Caki2 (cell line): ENCODE results near the gene SLC6A16. TPM values are rescaled to one million over a fixed set of nuclear protein-coding genes. Genes with fewer than 3 reads are reported as not detected.
A peak's percentile ranks its signal among the peaks of the same experiment; 100 is the strongest.
"Not testable (repeated sequence)": the region's sequence is repeated elsewhere in the genome, so short reads cannot be mapped to it uniquely, and the experiment has no call there.

Experiments
- DNase-seq: peaks from one replicate; pipeline ENCODE4 v3.0.0-alpha.2; 2015; ENCODE audit warnings: low read depth
- in situ Hi-C: cut with HindIII; loops from 2 replicates; pipeline ENCODE4 v1.10.0; 2016; ENCODE audit warnings: low sequenced_read_pairs, low pct_unique_long_range_greater_than_20kb, mixed read lengths
- total RNA-seq: library from RNA; depleted of rRNA; stranded (reverse); fragments of >200 nt; shearing (Covaris generic); gene quantifications from 2 replicates; pipeline ENCODE4 v1.2.3, GENCODE V29; 2014; ENCODE audit warnings: low replicate concordance

The SLC6A16 gene
- total RNA-seq, 1 experiment from 2014 or later: 1.6 TPM

- in situ Hi-C loops: no loop called here
- no peak for DNase-seq
These were observed 10.2 kb upstream of the SLC6A16 start, which contains the start of gene CD37 for GRCh38 chr19:49335071-49335783. CD37 (plus strand) TSS chr19:49335406; CDS start chr19:49335541, 135 bp downstream.

- in situ Hi-C loops: no loop called here
- no peak for DNase-seq
These were observed 8.9 kb upstream of the SLC6A16 start for GRCh38 chr19:49333811-49334288.

- in situ Hi-C loops: no loop called here
- no peak for DNase-seq
These were observed 8.4 kb upstream of the SLC6A16 start for GRCh38 chr19:49333418-49333805.

- in situ Hi-C loops, DNase-seq: not testable (repeated sequence)
These were observed 7.9 kb upstream of the SLC6A16 start for GRCh38 chr19:49332691-49333417.

DNA sequence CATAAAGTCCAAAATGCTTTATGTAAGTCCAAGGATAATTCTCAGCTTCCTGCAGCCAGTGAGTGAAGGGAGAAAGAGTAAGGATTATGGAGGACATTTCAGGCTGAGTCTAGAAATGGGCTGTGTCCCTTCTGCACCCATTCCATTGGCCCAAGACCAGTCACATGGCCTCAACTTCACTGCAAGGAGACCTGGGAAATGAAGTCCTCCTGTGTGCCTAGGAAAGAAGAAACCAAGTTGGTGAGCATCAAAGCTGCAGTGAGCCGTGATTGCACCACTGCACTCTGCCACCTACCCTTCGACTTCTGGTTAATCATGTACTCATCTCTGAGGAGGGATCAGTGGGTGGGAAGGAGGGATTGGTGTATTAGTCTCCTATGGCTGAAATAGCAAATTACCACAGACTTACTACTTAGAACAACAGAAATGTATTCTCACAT is 6.6 kb upstream of the SLC6A16 start:
- in situ Hi-C loops: no loop called here
- peak; percentile 93 for DNase-seq

DNA sequence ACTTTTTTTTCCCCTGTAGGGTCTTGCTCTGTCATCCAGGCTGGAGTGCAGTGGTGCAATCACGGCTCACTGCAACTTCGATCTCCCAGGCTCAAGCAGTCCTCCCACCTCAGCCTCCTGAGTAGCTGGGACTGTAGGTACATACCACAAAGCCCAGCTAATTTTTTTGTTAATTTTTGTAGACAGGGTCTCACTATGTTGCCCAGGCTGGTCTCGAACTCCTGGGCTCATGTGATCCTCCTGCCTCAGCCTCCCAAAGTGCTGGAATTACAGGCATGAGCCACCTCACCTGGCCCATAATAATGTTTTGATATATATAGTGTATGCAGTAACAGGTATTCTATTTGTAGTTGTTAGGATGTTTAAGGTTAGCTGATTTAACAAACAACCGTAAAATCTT is 6.2 kb upstream of the SLC6A16 start:
- DNase-seq, in situ Hi-C loops: not testable (repeated sequence)

- in situ Hi-C loops: no loop called here
- no peak for DNase-seq
These were observed 3.8 kb upstream of the SLC6A16 start for GRCh38 chr19:49328741-49329140.

- DNase-seq: no peak
- in situ Hi-C loops: no loop called here
These were observed 3.0 kb upstream of the SLC6A16 start for GRCh38 chr19:49327878-49328544.

DNA sequence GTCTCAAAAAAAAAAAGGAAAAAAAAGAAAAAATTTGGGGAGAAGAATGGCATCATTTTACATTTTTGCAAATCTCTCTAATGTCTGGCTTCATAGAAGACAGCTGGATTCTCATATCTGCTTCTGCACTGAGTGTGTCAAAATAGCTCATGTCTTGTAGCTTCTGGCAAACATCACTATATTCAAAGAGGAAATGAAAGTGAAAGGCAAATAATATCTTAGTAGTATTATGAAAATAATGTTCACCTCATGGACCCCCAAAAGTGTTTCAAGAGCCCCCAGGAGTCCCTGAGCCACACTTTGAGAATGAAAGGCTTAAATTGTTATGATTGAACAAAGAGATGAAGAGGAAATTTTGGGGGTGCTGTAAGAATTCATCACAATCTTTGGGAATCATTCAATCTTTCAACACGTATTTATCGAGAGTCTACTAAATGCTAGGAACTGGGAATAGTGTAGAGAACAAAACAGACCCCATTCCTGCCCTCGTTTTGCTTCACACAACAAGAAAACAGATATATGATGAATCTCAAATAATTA is 1.2 kb upstream of the SLC6A16 start:
- in situ Hi-C loops: no loop called here
- DNase-seq: no peak

DNA sequence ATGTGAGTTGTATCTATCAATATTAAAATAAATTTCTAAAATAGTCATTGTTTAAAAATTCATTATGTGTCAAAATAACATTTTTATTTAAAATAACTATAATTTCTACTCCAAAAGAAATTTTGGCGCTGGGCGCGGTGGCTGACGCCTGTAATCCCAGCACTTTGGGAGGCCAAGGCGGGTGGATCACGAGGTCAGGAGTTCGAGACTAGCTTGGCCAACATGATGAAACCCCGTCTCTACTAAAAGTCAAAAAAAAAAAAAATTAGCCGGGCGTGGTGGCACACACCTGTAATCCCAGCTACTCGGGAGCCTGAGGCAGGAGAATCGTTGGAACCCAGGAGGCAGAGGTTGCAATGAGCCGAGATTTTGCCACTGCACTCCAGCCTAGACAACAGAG is 765 bp upstream of the SLC6A16 start:
- DNase-seq, in situ Hi-C loops: not testable (repeated sequence)

DNA sequence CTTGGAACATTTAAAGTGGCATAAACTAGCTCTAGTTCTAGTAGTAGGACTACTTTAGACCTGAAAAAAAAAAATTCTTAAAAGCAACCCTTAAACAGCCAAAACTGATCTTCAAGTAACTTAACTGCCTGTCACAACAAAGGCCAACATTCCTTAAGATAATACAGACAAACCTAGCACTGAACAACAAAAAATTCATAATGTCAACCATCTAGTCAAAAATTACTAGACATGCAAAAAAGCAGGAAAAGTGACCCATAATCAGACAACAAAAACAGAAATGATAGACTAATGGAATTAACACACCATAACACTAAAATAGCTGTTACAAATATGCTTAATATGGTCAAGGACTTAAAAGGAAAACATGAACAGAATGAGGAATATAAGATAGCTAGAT is 6.7 kb downstream of the SLC6A16 start:
- in situ Hi-C loops: no loop called here
- DNase-seq: no peak

DNA sequence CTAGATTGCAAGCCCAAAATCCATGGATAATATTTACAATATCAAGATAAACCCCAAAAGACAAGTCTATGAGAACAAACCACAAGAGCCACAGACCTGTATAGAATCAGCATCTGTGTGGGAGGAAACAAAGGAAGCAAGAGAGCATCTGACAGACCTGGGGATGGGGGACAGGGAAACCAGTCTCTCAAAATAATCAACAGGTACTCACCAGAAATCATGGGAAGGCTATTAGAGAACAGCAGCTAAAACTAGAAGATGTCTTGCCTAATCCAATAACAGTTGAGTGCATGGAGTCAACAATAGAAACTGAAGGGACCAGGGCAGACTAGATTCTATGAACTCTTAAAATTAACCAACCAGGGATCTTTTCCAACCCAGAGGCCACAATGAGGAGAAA is 8.7 kb downstream of the SLC6A16 start:
- in situ Hi-C loops: no loop called here
- no peak for DNase-seq

DNA sequence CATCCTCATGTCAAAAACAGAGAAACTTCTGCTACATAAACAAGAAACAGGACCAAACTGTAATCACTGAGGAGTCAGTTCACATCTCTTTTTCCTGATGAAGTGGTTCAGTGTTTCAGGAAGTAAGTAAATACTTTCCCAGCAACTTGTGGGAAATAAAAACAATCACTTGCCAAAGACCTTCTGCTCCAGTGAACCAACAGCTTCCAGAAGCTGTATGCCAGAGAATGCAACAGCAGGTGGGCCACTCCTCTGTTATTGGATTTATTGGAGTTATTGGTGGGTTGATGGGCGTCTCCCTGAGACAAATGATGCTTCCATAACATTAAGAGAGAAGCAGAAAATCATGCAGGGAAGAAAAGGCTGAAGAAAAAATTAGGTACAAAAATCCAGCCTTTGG is 9.9 kb downstream of the SLC6A16 start:
- in situ Hi-C loops: no loop called here
- DNase-seq: no peak

- DNase-seq: no peak
- in situ Hi-C loops: no loop called here
These were observed 15.9 kb downstream of the SLC6A16 start for GRCh38 chr19:49309087-49309486.

DNA sequence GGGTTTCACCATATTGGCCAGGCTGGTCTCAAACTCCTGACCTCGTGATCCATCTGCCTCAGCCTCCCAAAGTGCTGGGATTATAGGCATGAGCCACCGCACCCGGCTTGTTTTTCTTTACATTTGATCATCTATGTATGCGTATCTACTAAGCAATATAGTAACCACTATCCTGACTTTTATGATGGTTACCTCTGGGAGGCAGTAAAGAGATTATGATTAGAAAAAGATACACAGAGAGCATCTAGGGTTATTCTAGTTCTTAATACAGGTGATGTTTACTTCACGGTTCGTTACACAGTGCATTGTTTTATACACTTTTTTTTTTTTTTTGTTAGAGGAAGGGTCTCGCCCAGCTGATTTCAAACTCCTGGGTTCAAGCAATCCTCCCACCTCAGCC is 18.3 kb downstream of the SLC6A16 start:
- in situ Hi-C loops, DNase-seq: not testable (repeated sequence)

DNA sequence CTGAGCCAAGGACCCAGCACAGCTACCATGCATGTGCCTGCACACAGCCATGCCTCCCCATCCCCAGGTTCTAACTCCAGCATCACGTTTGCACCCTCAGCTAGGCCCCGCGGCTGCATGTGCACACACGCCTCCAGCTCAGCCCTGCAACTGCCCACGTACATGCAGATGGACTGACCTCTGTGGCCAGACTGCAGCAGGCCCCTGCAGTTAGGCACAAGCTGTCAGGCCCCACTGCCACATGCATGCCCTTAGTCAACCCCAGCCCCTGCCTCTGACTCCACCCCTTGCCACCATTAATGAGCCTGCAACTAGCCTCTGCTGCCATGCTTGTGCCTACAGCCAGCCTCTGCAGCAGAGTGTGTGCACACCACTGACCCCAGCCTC is 23.1 kb downstream of the SLC6A16 start:
- in situ Hi-C loops: no loop called here
- no peak for DNase-seq

GRCh38 chr19:49301165-49301865 is 23.7 kb downstream of the SLC6A16 start:
- peak; percentile 14 for DNase-seq
- in situ Hi-C loops: no loop called here

GRCh38 chr19:49298653-49299052 is 26.3 kb downstream of the SLC6A16 start:
- in situ Hi-C loops, DNase-seq: not testable (repeated sequence)
